IMR-90 (cell line): ENCODE results near the gene RARRES2. TPM values are rescaled to one million over a fixed set of nuclear protein-coding genes. Genes with fewer than 3 reads are reported as not detected.

ENCODE experiments used
- ATAC-seq: fragments of 200-7000 bp; cut with Tn5 transposase; 2 replicates; pipeline ENCODE4 v1.9.1; 2020; ENCODE audit warnings: low read depth, mild to moderate bottlenecking, moderate library complexity
- BruUV-seq: library from RNA; stranded (reverse); fragments of 400-500 nt; replicated peaks from 2 replicates; lab custom pipeline; 2021; lab: Mats Ljungman, UMichigan
- CTCF ChIA-PET: fragments of 300-600 bp; formaldehyde crosslinking; extraction: SDS; loops from one replicate; lab custom pipeline; 2021; ENCODE audit warnings: antibody characterized with exemption; lab: Yijun Ruan, JAX
- POLR2A ChIA-PET: fragments of 300-600 bp; sonication (Branson Sonifier 250); formaldehyde crosslinking; loops from one replicate; lab custom pipeline; 2022; ENCODE audit warnings: antibody characterized with exemption; ENCODE audit not compliant: unreplicated experiment; lab: Charles Lee
- DNase-seq: peaks from one replicate; pipeline ENCODE4 v3.0.0; 2013
- H2AFZ ChIP-seq: replicated peaks from 2 replicates; pipeline ENCODE3; 2013; ENCODE audit warnings: low read length, mild to moderate bottlenecking; ENCODE audit not compliant: poor library complexity
- H2AK5ac ChIP-seq: 2 replicates; pipeline ENCODE4 v1.6.1; 2013; ENCODE audit warnings: low read depth, low read length, inconsistent platforms
- H2AK9ac ChIP-seq: replicated peaks from 2 replicates; pipeline ENCODE3; 2013; ENCODE audit warnings: mild to moderate bottlenecking, low read depth, low read length, moderate library complexity; ENCODE audit not compliant: poor library complexity
- H2BK120ac ChIP-seq: 2 replicates; pipeline ENCODE4 v1.6.1; 2013; ENCODE audit warnings: low read depth, low read length, inconsistent platforms
- H2BK15ac ChIP-seq: 3 replicates; pipeline ENCODE4 v1.6.1; 2013; ENCODE audit warnings: low read depth, low read length, inconsistent platforms
- H2BK20ac ChIP-seq: 2 replicates; pipeline ENCODE4 v1.6.1; 2013; ENCODE audit warnings: low read depth, mild to moderate bottlenecking, inconsistent platforms, low read length, moderate library complexity
- H2BK5ac ChIP-seq: 2 replicates; pipeline ENCODE4 v1.6.1; 2013; ENCODE audit warnings: mild to moderate bottlenecking, low read depth, low read length, inconsistent platforms; ENCODE audit not compliant: poor library complexity, severe bottlenecking
- H3K14ac ChIP-seq: replicated peaks from 2 replicates; pipeline ENCODE4 v1.6.1; 2013; ENCODE audit warnings: low read depth, low read length, inconsistent platforms
- H3K18ac ChIP-seq: 2 replicates; pipeline ENCODE4 v1.6.1; 2013; ENCODE audit warnings: low read depth, low read length, control low read depth
- H3K23ac ChIP-seq: 2 replicates; pipeline ENCODE4 v1.6.1; 2013; ENCODE audit warnings: low read depth, low read length, inconsistent platforms
- H3K27ac ChIP-seq: 2 replicates; pipeline ENCODE4 v1.5.1; 2013; ENCODE audit warnings: mild to moderate bottlenecking, control low read depth, low read length; ENCODE audit not compliant: insufficient read depth
- H3K27me3 ChIP-seq: 2 replicates; pipeline ENCODE4 v1.6.1; 2013; ENCODE audit warnings: low read length; ENCODE audit not compliant: control insufficient read depth, insufficient read depth
- H3K36me3 ChIP-seq: 2 replicates; pipeline ENCODE4 v1.6.1; 2013; ENCODE audit warnings: low read length, mixed read lengths; ENCODE audit not compliant: control insufficient read depth, insufficient read depth
- H3K4ac ChIP-seq: 2 replicates; pipeline ENCODE4 v1.6.1; 2013; ENCODE audit warnings: low read depth, low read length, inconsistent platforms
- H3K4me1 ChIP-seq: 2 replicates; pipeline ENCODE4 v1.6.1; 2013; ENCODE audit warnings: low read length, mixed read lengths; ENCODE audit not compliant: control insufficient read depth, insufficient read depth
- H3K4me2 ChIP-seq: 2 replicates; pipeline ENCODE4 v1.6.1; 2013; ENCODE audit warnings: low read depth, mild to moderate bottlenecking, control low read depth, low read length, moderate library complexity
- H3K4me3 ChIP-seq: 2 replicates; pipeline ENCODE4 v1.5.1; 2013; ENCODE audit warnings: low read depth, mild to moderate bottlenecking, control low read depth, low read length, moderate library complexity; ENCODE audit not compliant: insufficient read depth
- H3K56ac ChIP-seq: 2 replicates; pipeline ENCODE4 v1.6.1; 2013; ENCODE audit warnings: low read length, inconsistent platforms; ENCODE audit not compliant: insufficient read depth; ENCODE audit errors: extremely low read depth
- H3K79me1 ChIP-seq, 2 experiments: 2 replicates each; pipeline ENCODE4 v1.6.1; 2013; ENCODE audit warnings: low read length in 2 of 2, inconsistent platforms in 1 of 2, low read depth in 1 of 2
- H3K9ac ChIP-seq: 2 replicates; pipeline ENCODE4 v1.6.1; 2013; ENCODE audit warnings: low read depth, low read length, control low read depth
- H3K9me1 ChIP-seq: 2 replicates; pipeline ENCODE4 v1.6.1; 2013; ENCODE audit warnings: low read length, inconsistent platforms; ENCODE audit not compliant: insufficient read depth
- H3K9me3 ChIP-seq: 2 replicates; pipeline ENCODE4 v1.6.1; 2013; ENCODE audit warnings: low read length; ENCODE audit not compliant: control insufficient read depth, insufficient read depth
- H4K20me1 ChIP-seq: 2 replicates; pipeline ENCODE4 v1.6.1; 2013; ENCODE audit warnings: low read length, inconsistent platforms; ENCODE audit not compliant: insufficient read depth
- H4K5ac ChIP-seq: 2 replicates; pipeline ENCODE4 v1.6.1; 2013; ENCODE audit warnings: mild to moderate bottlenecking, low read depth, low read length, control low read depth
- H4K8ac ChIP-seq, 2 experiments: 2 replicates each; pipeline ENCODE4 v1.6.1; 2013; ENCODE audit warnings: low read depth in 2 of 2, low read length in 2 of 2, control low read depth in 1 of 2, inconsistent platforms in 1 of 2
- H4K91ac ChIP-seq: 2 replicates; pipeline ENCODE4 v1.6.1; 2013; ENCODE audit warnings: low read depth, low read length, inconsistent platforms; ENCODE audit not compliant: insufficient read depth
- BHLHE40 ChIP-seq: fragments of 150-350 bp; IDR thresholded peaks from 2 replicates; pipeline ENCODE4 v1.6.1; 2016; ENCODE audit warnings: mild to moderate bottlenecking, low read depth, low read length
- CEBPB ChIP-seq: IDR thresholded peaks from 2 replicates; pipeline ENCODE4 v1.6.1; 2012; ENCODE audit warnings: low read depth, low read length, improper control_type of control experiment
- CHD1 ChIP-seq: IDR thresholded peaks from 2 replicates; pipeline ENCODE4 v1.6.1; 2012; ENCODE audit warnings: low read depth, low read length, improper control_type of control experiment
- CTCF ChIP-seq: conservative IDR thresholded peaks from 2 replicates; pipeline ENCODE4 v1.5.1; 2012; ENCODE audit warnings: mild to moderate bottlenecking, low read depth, low read length, improper control_type of control experiment
- ELK1 ChIP-seq: fragments of 150-350 bp; IDR thresholded peaks from 2 replicates; pipeline ENCODE4 v1.6.1; 2016; ENCODE audit warnings: low read depth, mild to moderate bottlenecking, low read length, moderate library complexity, borderline replicate concordance
- FOS ChIP-seq: fragments of 150-350 bp; IDR thresholded peaks from 2 replicates; pipeline ENCODE4 v1.6.1; 2016; ENCODE audit warnings: low read depth, low read length
- MAFK ChIP-seq: IDR thresholded peaks from 2 replicates; pipeline ENCODE4 v1.6.1; 2012; ENCODE audit warnings: low read depth, low read length, improper control_type of control experiment
- MAZ ChIP-seq: IDR thresholded peaks from 2 replicates; pipeline ENCODE4 v1.6.1; 2012; ENCODE audit warnings: low read depth, mild to moderate bottlenecking, low read length, improper control_type of control experiment, moderate library complexity, borderline replicate concordance
- MXI1 ChIP-seq: IDR thresholded peaks from 2 replicates; pipeline ENCODE4 v1.6.1; 2012; ENCODE audit warnings: low read depth, mild to moderate bottlenecking, low read length, moderate library complexity, borderline replicate concordance
- NFE2L2 ChIP-seq: fragments of 150-350 bp; IDR thresholded peaks from 2 replicates; pipeline ENCODE4 v1.6.1; 2016; ENCODE audit warnings: low read depth, mild to moderate bottlenecking, low read length
- POLR2A ChIP-seq: IDR thresholded peaks from 2 replicates; pipeline ENCODE4 v1.6.1; 2012; ENCODE audit warnings: mild to moderate bottlenecking, low read depth, low read length
- RAD21 ChIP-seq: IDR thresholded peaks from 2 replicates; pipeline ENCODE4 v1.6.1; 2012; ENCODE audit warnings: low read length, improper control_type of control experiment
- RCOR1 ChIP-seq: IDR thresholded peaks from 2 replicates; pipeline ENCODE4 v1.6.1; 2012; ENCODE audit warnings: mild to moderate bottlenecking, low read length, improper control_type of control experiment; ENCODE audit not compliant: insufficient replicate concordance
- RFX5 ChIP-seq: IDR thresholded peaks from 2 replicates; pipeline ENCODE4 v1.8.0; 2012; ENCODE audit warnings: low read depth, mild to moderate bottlenecking, low read length, moderate library complexity
- SMC3 ChIP-seq: fragments of 150-350 bp; IDR thresholded peaks from 2 replicates; pipeline ENCODE4 v1.6.1; 2016; ENCODE audit warnings: low read depth, mild to moderate bottlenecking, antibody characterized with exemption, low read length, moderate library complexity
- USF2 ChIP-seq: fragments of 150-350 bp; IDR thresholded peaks from 2 replicates; pipeline ENCODE4 v1.6.1; 2017; ENCODE audit warnings: mild to moderate bottlenecking, antibody characterized with exemption, low read length, low read depth
- WGBS, 2 experiments: methylation state at CpG; one replicate each; pipeline versions ENCODE4 v1.1.5 to v1.1.7; 2013; ENCODE audit warnings: missing lambda C conversion rate in 2 of 2; ENCODE audit not compliant: insufficient read length in 1 of 2; ENCODE audit errors: extremely low coverage in 2 of 2; 5-methylcytosine and 5-hydroxymethylcytosine counted together
- dilution Hi-C: fragments of 300-500 bp; cut with HindIII; formaldehyde crosslinking; loops from one replicate; pipeline ENCODE4 v1.14.3; 2018; ENCODE audit warnings: low sequenced_read_pairs; ENCODE audit not compliant: unreplicated experiment
- in situ Hi-C: fragments of 300-500 bp; cut with MboI; formaldehyde crosslinking; loops from 3 replicates; pipeline ENCODE4 v1.14.3; 2019; ENCODE audit warnings: low sequenced_read_pairs, inconsistent platforms, mixed read lengths
- intact Hi-C: fragments of 100-400 bp; cut with micrococcal nuclease; formaldehyde crosslinking; loops from 2 replicates; pipeline ENCODE4 v1.10.0; 2022
- polyA plus RNA-seq, 3 experiments: library from polyadenylated mRNA; depleted of rRNA; stranded (reverse); fragments of >200 nt; gene quantifications; 2 replicates each; pipeline ENCODE4 v1.2.3, GENCODE V29; 2012; ENCODE audit warnings: low replicate concordance in 1 of 3
- total RNA-seq: library from RNA; depleted of rRNA; stranded (reverse); fragments of >200 nt; gene quantifications from 2 replicates; pipeline ENCODE4 v1.2.3, GENCODE V29; 2012

RARRES2 gene
- total and polyA plus RNA-seq, 2 of the 4 experiments (the other 2 are of a cell fraction): 1.6 TPM; not detected in 1

GRCh38 chr7:150343225-150343624, 1.8 kb upstream of the RARRES2 start:
- H3K4ac ChIP-seq: no peak overlapping the region
- H3K9ac ChIP-seq: no peak overlapping the region
- no peak overlapping the region for H3K23ac ChIP-seq
- no peak overlapping the region for H2AFZ ChIP-seq
- intact Hi-C loops: no loop called here
- no peak overlapping the region for H3K4me3 ChIP-seq
- H3K9me3 ChIP-seq: peaks cover 16% of the 10 kb centered on the region
- no peaks in the 10 kb centered on the region for H3K79me1 ChIP-seq
- 0 out of 2 replicates have a peak, but pooled peaks cover 3% of the 10 kb centered on the region for H4K20me1 ChIP-seq
- no peak overlapping the region for H3K56ac ChIP-seq
- no CpG with 5 or more reads among the region's 2 CpGs for WGBS, 2 experiments
- H3K9me1 ChIP-seq: peaks cover 4% of the 10 kb centered on the region; the same call in 1 of the 2 replicates
- no peak for TF ChIP-seq FOS
- no peak for TF ChIP-seq SMC3
- TF ChIP-seq ELK1: no peak
- TF ChIP-seq MXI1: no peak
- TF ChIP-seq MAFK: no peak
- no peak for TF ChIP-seq RCOR1
- no peak for TF ChIP-seq USF2
- TF ChIP-seq NFE2L2: no peak
- no peak for TF ChIP-seq MAZ
- no peak for TF ChIP-seq RFX5
- TF ChIP-seq RAD21: no peak
- no peak for TF ChIP-seq BHLHE40
- TF ChIP-seq CEBPB: no peak
- TF ChIP-seq CHD1: no peak
- no peak for TF ChIP-seq CTCF
- TF ChIP-seq POLR2A: no peak
- no peak overlapping the region for H2BK120ac ChIP-seq
- H2AK9ac ChIP-seq: no peak overlapping the region
- no peak overlapping the region for H4K8ac ChIP-seq
- H3K27me3 ChIP-seq: peaks cover 30% of the 10 kb centered on the region
- no peak for ATAC-seq
- dilution Hi-C loops: no loop called here
- H2AK5ac ChIP-seq: no peak overlapping the region
- no TSS peak for BruUV-seq
- H2BK5ac ChIP-seq: no peak overlapping the region
- H4K91ac ChIP-seq: no peak overlapping the region
- no peak for DNase-seq
- no peak overlapping the region for H2BK20ac ChIP-seq
- H3K27ac ChIP-seq: no peak overlapping the region
- no peaks in the 10 kb centered on the region for H3K36me3 ChIP-seq
- POLR2A ChIA-PET: no interaction called here
- H3K4me2 ChIP-seq: no peak overlapping the region
- in situ Hi-C loops: no loop called here
- H2BK15ac ChIP-seq: no peak overlapping the region
- H3K18ac ChIP-seq: no peak overlapping the region
- no peak overlapping the region for H3K14ac ChIP-seq
- H3K4me1 ChIP-seq: peaks cover 20% of the 10 kb centered on the region
- CTCF ChIA-PET: interaction anchor here (0.6 to 0.8 kb wide), 2 partner anchors 27 to 48 kb away, joined by 3 to 6 read pairs; no protein-coding TSS in a partner anchor
- H4K5ac ChIP-seq: no peak overlapping the region
